Measurements from ENCODE around the gene RGP1.

Gene RGP1

DNA sequence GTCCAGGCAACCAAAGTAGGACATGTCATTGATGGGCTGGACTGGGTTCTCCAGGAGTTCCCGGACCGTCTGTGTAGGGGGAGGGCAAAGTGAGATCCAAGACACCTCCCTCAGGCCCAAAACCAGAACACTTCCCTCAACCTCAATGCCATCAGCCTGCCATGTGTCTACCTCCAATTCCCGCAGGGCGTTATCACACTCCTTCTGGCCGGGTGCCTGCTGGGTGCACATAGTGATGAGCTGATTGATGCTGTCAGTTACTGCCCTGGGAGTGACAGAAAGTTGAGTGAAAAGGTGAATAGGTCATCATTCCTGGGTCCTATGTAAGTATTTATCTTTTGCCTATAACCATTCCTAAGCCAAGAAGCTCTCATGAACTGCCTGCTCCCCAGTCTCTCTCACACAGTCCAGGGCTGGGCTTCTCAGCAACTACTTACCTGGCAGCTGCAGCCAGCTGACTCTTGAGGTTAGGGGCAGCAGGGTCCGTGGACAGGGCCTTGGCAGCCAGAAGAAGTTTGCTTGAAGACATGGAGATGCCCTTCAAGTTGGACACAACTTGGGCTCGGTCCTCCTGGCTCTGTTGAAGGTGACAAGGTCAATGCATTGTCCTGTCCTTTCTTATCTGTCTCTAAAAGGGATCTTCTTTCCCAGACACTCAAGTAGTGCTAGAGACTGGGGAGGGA lies 38.1 kb upstream of the RGP1 start:
- Histone ChIP-seq H3K9me2 (replicated peaks; ENCODE audit: control insufficient read depth, low read length) (no peaks in the 10 kb centered on the region), H3K79me2 (ENCODE audit: control insufficient read depth, low read length) (no peaks in the 10 kb centered on the region), H3K4me3 (ENCODE audit: low read length) (no peak overlapping the region), H3K4me2 (ENCODE audit: low read length) (no peak overlapping the region), H4K20me1 (ENCODE audit: control insufficient read depth, insufficient read depth, low read depth, low read length) (no peaks in the 10 kb centered on the region), H3K27me3 (ENCODE audit: control insufficient read depth, low read length) (no peaks in the 10 kb centered on the region), H3K9me3 (ENCODE audit: control insufficient read depth, insufficient read depth, low read length) (no peaks in the 10 kb centered on the region), H3K4me1 (ENCODE audit: control insufficient read depth, low read length) (no peaks in the 10 kb centered on the region), H3F3A (ENCODE audit: control insufficient read depth, insufficient read depth) (no peaks in the 10 kb centered on the region), H3K27ac (ENCODE audit: low read depth, low read length) (no peak overlapping the region), H3K36me3 (ENCODE audit: control insufficient read depth, low read length) (peaks cover 89% of the 10 kb centered on the region)
- TF ChIP-seq, protein P1, sequence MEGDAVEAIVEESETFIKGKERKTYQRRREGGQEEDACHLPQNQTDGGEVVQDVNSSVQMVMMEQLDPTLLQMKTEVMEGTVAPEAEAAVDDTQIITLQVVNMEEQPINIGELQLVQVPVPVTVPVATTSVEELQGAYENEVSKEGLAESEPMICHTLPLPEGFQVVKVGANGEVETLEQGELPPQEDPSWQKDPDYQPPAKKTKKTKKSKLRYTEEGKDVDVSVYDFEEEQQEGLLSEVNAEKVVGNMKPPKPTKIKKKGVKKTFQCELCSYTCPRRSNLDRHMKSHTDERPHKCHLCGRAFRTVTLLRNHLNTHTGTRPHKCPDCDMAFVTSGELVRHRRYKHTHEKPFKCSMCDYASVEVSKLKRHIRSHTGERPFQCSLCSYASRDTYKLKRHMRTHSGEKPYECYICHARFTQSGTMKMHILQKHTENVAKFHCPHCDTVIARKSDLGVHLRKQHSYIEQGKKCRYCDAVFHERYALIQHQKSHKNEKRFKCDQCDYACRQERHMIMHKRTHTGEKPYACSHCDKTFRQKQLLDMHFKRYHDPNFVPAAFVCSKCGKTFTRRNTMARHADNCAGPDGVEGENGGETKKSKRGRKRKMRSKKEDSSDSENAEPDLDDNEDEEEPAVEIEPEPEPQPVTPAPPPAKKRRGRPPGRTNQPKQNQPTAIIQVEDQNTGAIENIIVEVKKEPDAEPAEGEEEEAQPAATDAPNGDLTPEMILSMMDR (IDR thresholded peaks at IDR 0.05; ENCODE audit: low read depth, low read length, poor library complexity, severe bottlenecking), result no peak
- no peak for TF ChIP-seq EZH2phosphoT487 (IDR thresholded peaks at IDR 0.05; ENCODE audit: borderline replicate concordance, low read length)

DNA sequence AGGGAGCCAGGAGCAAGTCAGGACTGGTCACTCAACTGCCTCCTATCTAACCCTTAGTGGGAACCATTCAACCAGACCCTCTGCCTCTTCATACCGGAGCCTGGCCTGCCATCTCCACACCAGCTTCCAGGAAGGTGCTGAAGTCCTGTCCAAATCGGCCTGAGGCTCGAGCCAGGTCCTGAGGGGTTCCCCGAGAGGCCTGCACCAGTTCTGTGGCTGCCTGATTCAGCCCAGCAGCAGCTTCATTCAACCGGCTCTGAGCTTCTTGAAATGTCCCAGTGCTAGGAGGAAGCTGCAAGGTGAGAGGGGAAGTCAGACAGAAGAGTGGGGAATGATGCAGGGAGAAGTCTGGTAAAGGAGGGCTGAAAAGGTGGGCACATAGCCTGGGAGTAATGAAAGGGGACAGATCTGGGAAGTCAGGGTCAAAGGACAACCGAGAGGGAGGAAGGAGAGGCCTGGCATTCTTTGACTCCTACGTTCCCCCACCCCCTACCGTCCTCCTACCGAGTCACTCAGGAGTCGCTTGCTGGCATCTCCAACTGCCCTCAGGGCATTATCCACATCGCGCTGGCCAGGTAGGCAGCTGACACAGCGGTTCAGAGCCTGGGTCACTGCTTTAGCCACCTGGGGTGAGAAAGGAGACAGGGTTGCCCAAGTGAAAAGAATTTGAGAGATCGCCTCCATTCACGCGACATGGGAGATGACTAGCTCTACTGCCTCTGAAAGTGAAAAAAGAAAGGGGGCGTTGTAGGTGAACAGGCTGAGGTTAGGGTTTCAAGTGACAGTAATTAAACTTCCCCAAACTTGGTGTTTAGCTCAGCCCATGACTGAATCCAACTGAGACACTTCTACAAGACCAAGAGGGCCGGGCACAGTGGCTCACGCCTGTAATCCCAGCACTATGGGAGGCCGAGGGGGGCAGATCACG lies 37.3 kb upstream of the RGP1 start:
- no peak overlapping the region for H3K4me2 ChIP-seq (ENCODE audit: low read length)
- no peak overlapping the region for H3K27ac ChIP-seq (ENCODE audit: low read depth, low read length)
- H3K9me3 ChIP-seq (ENCODE audit: control insufficient read depth, insufficient read depth, low read length), result no peaks in the 10 kb centered on the region
- no peaks in the 10 kb centered on the region for H3K9me2 ChIP-seq (replicated peaks; ENCODE audit: control insufficient read depth, low read length)
- no peaks in the 10 kb centered on the region for H4K20me1 ChIP-seq (ENCODE audit: control insufficient read depth, insufficient read depth, low read depth, low read length)
- peaks cover 89% of the 10 kb centered on the region for H3K36me3 ChIP-seq (ENCODE audit: control insufficient read depth, low read length)
- H3K27me3 ChIP-seq (ENCODE audit: control insufficient read depth, low read length), result no peaks in the 10 kb centered on the region
- no peaks in the 10 kb centered on the region for H3F3A ChIP-seq (ENCODE audit: control insufficient read depth, insufficient read depth)
- no peak for TF ChIP-seq EZH2phosphoT487 (IDR thresholded peaks at IDR 0.05; ENCODE audit: borderline replicate concordance, low read length)
- TF ChIP-seq, protein P1 (IDR thresholded peaks at IDR 0.05; ENCODE audit: low read depth, low read length, poor library complexity, severe bottlenecking), result no peak
- no peaks in the 10 kb centered on the region for H3K4me1 ChIP-seq (ENCODE audit: control insufficient read depth, low read length)
- no peak overlapping the region for H3K4me3 ChIP-seq (ENCODE audit: low read length)
- H3K79me2 ChIP-seq (ENCODE audit: control insufficient read depth, low read length), result no peaks in the 10 kb centered on the region

DNA sequence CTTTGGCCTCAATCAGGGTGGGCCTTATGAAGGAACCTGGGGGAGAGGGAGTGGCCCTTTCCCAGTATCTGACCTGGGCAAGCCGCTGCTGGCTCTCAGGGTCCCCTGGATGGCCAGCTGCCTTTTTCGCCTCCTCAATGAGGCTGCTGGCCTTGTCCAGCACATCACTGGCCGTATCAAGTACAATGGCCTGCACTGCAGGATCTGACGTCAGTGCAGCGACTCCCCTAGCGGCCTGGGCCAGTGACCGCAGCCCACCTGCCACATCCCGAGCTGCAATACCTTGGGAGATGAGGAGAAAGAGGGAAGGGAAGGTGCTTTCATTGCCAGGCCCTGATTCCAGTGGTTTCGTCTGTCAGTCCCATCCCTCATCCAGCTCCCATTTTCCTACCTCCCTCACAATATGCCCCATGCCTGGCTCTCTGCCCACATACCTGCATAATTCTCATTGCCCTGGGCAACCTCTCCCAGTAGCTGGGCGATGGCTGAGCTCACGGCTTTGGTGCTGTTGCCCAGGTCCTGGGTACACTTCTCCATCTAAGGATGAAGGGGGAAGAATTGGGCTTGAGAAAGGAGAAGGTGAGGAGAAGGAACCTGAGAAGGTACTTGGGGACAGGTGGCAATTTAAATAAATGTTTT lies 36.2 kb upstream of the RGP1 start:
- H3K4me1 ChIP-seq (ENCODE audit: control insufficient read depth, low read length), result no peaks in the 10 kb centered on the region
- H3K27me3 ChIP-seq (ENCODE audit: control insufficient read depth, low read length), result no peaks in the 10 kb centered on the region
- no peak overlapping the region for H3K27ac ChIP-seq (ENCODE audit: low read depth, low read length)
- H3K36me3 ChIP-seq (ENCODE audit: control insufficient read depth, low read length), result peaks cover 89% of the 10 kb centered on the region
- H3K9me3 ChIP-seq (ENCODE audit: control insufficient read depth, insufficient read depth, low read length), result no peaks in the 10 kb centered on the region
- no peaks in the 10 kb centered on the region for H3F3A ChIP-seq (ENCODE audit: control insufficient read depth, insufficient read depth)
- H3K79me2 ChIP-seq (ENCODE audit: control insufficient read depth, low read length), result no peaks in the 10 kb centered on the region
- H3K9me2 ChIP-seq (replicated peaks; ENCODE audit: control insufficient read depth, low read length), result no peaks in the 10 kb centered on the region
- no peak for TF ChIP-seq EZH2phosphoT487 (IDR thresholded peaks at IDR 0.05; ENCODE audit: borderline replicate concordance, low read length)
- TF ChIP-seq, protein P1 (IDR thresholded peaks at IDR 0.05; ENCODE audit: low read depth, low read length, poor library complexity, severe bottlenecking), result no peak
- no peaks in the 10 kb centered on the region for H4K20me1 ChIP-seq (ENCODE audit: control insufficient read depth, insufficient read depth, low read depth, low read length)
- no peak overlapping the region for H3K4me3 ChIP-seq (ENCODE audit: low read length)
- no peak overlapping the region for H3K4me2 ChIP-seq (ENCODE audit: low read length)

All from DOHH2 (cell line).